Activated CD4-positive, alpha-beta T cell treated with anti-CD3 and anti-CD28 coated beads for 36 hours (primary cell): Measurements from ENCODE around the gene CHST5. TPM values are rescaled to one million over a fixed set of nuclear protein-coding genes. Genes with fewer than 3 reads are reported as not detected.

Experiments used
- ATAC-seq: fragments of 200-7000 bp; cut with Tn5 transposase; one replicate; pipeline ENCODE4 v1.10.0; 2021; ENCODE audit warnings: mild to moderate bottlenecking, moderate library complexity
- CTCF ChIA-PET: fragments of 350-600 bp; sonication (Branson Sonifier 250); formaldehyde crosslinking; loops from one replicate; lab custom pipeline; 2021; ENCODE audit warnings: antibody characterized with exemption; lab: Charles Lee
- POLR2A ChIA-PET: fragments of 350-600 bp; sonication (Branson Sonifier 250); formaldehyde crosslinking; loops from one replicate; lab custom pipeline; 2021; ENCODE audit warnings: antibody characterized with exemption, inconsistent platforms; lab: Charles Lee
- DNase-seq: peaks from one replicate; pipeline ENCODE4 v3.0.0-alpha.2; 2020
- H3K27ac Mint-ChIP-seq: one replicate; pipeline ENCODE4 v1.8.0; 2021; ENCODE audit warnings: mixed read lengths
- H3K27me3 Mint-ChIP-seq: one replicate; pipeline ENCODE4 v1.8.0; 2021; ENCODE audit warnings: mixed read lengths
- H3K36me3 Mint-ChIP-seq: one replicate; pipeline ENCODE4 v1.8.0; 2021; ENCODE audit warnings: low read depth, mixed read lengths
- H3K4me1 Mint-ChIP-seq: one replicate; pipeline ENCODE4 v1.8.0; 2021; ENCODE audit warnings: mixed read lengths
- H3K4me3 Mint-ChIP-seq: one replicate; pipeline ENCODE4 v1.8.0; 2021; ENCODE audit warnings: mild to moderate bottlenecking, moderate library complexity, mixed read lengths
- H3K9me3 Mint-ChIP-seq: one replicate; pipeline ENCODE4 v1.8.0; 2021; ENCODE audit warnings: low read depth, mixed read lengths
- intact Hi-C, 2 experiments: fragments of 100-400 bp; cut with DNase I in 1 of 2; cut with micrococcal nuclease in 1 of 2; formaldehyde crosslinking; loops; one replicate each; pipeline versions ENCODE4 v1.14.2 to v1.15.1; 2022 to 2024; cut with DNase I, micrococcal nuclease
- total RNA-seq, 2 experiments: library from RNA; stranded (reverse); gene quantifications; one replicate each; pipeline ENCODE4 v1.2.3, GENCODE V29; 2021

CHST5 gene
- total RNA-seq: under 1 TPM; 0.40 to 0.41 TPM

DNA sequence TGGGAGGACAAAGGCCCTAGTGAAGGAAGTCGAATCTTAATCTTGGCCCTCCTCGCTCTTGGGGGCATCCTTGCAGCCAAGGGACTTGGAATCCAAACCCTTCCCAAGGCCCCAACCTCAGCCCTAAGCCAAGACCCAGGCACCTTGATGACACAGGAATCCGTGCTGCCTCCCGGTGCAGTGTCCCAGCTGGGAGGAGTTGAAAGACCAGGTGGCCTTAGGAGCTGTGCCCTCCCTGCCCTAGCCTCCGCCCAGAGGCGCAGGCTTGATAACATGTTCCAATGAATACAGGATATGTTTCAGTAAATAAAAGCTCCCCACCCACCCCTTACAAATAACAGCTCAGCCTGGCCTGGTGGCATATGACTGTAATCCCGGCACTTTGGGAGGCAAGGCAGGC, at the start of gene CHST5:
CHST5 (minus strand) TSS at position 208 of the 400 bp plus-strand sequence. CDS start 5,724 bp downstream, outside the sequence.
- CTCF ChIA-PET: interaction anchor here (1.0 kb wide), 1 partner anchor 71 kb away, joined by 3 read pairs; no protein-coding TSS in a partner anchor
- POLR2A ChIA-PET: no interaction called here
- DNase-seq: no peak
- intact Hi-C loops: no loop called here
- ATAC-seq: no peak
- no peaks in the 10 kb centered on the region for H3K9me3 Mint-ChIP-seq
- no peaks in the 10 kb centered on the region for H3K27me3 Mint-ChIP-seq
- no peak within 1 kb of the TSS for H3K4me3 Mint-ChIP-seq
- H3K36me3 Mint-ChIP-seq: no peaks in the 10 kb centered on the region
- no peak within 1 kb of the TSS for H3K27ac Mint-ChIP-seq
- H3K4me1 Mint-ChIP-seq: no peaks in the 10 kb centered on the region

DNA sequence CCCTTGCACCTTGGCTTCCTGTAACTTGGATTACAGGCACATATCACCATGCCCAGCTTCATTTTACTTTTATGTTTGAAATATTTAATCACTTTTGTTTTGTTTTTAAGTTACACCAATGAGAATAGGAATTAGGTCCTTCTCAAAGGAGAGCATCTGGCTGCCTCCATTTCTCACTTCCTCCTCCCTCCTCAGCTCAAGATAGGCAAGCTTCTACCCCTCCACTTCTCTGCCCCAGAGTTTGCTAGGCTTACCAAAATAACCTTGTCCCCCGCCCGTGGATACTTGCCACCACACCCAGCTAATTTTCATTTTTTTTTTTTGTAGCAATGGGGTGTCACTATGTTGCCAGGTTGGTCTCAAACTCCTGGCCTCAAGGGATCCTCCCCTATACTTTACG, 48.2 kb upstream of the CHST5 start:
- Mint-ChIP-seq H3K4me3 (no peak overlapping the region), H3K27ac (no peak overlapping the region), H3K36me3 (peaks cover 5% of the 10 kb centered on the region), H3K27me3 (no peaks in the 10 kb centered on the region), H3K9me3 (no peaks in the 10 kb centered on the region), H3K4me1 (peaks cover 7% of the 10 kb centered on the region)
- ChIA-PET CTCF (interaction anchor here (0.6 kb wide), 1 partner anchor 52 kb away, joined by 3 read pairs; no protein-coding TSS in a partner anchor), POLR2A (interaction anchor here (0.7 kb wide), 1 partner anchor 128 kb away, joined by 4 read pairs; no protein-coding TSS in a partner anchor)
- ATAC-seq (no peak), DNase-seq (no peak)
- intact Hi-C loops: no loop called here

DNA sequence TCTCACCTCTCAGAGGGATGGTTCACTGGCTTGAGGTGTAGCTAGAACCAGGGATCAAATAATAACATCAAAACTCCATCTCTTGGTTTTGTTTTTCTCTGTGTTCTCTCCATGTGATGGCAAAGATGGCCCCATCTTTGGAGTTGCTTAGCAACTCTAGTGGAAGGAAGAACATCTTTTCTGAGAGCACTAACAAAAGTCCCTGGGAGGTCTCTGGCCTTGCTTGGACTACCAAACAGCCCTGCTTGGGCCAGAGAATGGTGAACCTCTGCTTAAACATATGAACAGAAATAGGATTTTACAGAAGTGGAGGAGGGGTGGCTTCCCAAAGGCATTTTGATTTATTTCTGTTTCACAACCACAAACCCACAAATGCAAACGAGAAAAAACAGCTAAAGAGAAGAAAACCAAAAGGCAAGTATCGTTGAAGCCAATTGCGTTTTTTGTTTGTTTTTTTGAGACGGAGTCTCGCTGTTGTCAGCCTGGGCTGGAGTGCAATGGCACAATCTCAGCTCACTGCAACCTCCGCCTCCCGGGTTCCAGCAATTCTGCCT, 43.5 kb upstream of the CHST5 start:
- intact Hi-C loops: no loop called here
- H3K9me3 Mint-ChIP-seq: no peaks in the 10 kb centered on the region
- no peak overlapping the region for H3K4me3 Mint-ChIP-seq
- ATAC-seq (no peak), DNase-seq (no peak)
- H3K27ac Mint-ChIP-seq: peak overlapping the region; percentile 49
- POLR2A ChIA-PET: interaction anchor here (0.6 kb wide), 1 partner anchor 10 kb away, joined by 3 read pairs; no protein-coding TSS in a partner anchor
- no peaks in the 10 kb centered on the region for H3K27me3 Mint-ChIP-seq
- peaks cover 19% of the 10 kb centered on the region for H3K36me3 Mint-ChIP-seq
- CTCF ChIA-PET: interaction anchor here (1.2 kb wide), 2 partner anchors 27 to 380 kb away, joined by 3 read pairs; no protein-coding TSS in a partner anchor
- peaks cover 21% of the 10 kb centered on the region for H3K4me1 Mint-ChIP-seq

DNA sequence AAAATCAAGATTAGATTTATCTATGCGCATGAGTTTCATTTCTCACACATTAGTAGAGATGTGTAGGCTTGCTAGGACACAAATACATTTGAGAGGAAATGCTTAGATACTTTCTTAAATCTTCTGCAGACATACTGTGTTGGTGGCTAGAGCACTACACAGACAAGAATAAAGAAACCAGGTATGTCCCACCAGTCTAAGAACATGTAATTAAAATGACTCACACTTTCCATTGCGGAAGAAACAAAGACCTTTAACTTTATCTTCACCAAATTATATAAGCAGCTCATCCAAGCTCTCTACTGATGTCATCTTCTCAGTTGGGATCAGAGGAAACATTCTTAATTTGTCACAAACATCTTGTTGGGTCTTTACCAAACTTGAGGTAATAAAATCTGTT, 42.8 kb upstream of the CHST5 start:
- ChIA-PET POLR2A (interaction anchor here (0.6 kb wide), 1 partner anchor 11 kb away, joined by 3 read pairs; no protein-coding TSS in a partner anchor), CTCF (interaction anchor here (0.9 to 1.2 kb wide), 3 partner anchors 11 to 379 kb away, joined by 3 read pairs; no protein-coding TSS in a partner anchor)
- Mint-ChIP-seq H3K4me1 (peaks cover 21% of the 10 kb centered on the region), H3K9me3 (no peaks in the 10 kb centered on the region), H3K27me3 (no peaks in the 10 kb centered on the region), H3K36me3 (peaks cover 23% of the 10 kb centered on the region), H3K4me3 (no peak overlapping the region), H3K27ac (peak overlapping the region; percentile 49)
- DNase-seq: no peak
- intact Hi-C loops: no loop called here
- peak; percentile 57 for ATAC-seq

DNA sequence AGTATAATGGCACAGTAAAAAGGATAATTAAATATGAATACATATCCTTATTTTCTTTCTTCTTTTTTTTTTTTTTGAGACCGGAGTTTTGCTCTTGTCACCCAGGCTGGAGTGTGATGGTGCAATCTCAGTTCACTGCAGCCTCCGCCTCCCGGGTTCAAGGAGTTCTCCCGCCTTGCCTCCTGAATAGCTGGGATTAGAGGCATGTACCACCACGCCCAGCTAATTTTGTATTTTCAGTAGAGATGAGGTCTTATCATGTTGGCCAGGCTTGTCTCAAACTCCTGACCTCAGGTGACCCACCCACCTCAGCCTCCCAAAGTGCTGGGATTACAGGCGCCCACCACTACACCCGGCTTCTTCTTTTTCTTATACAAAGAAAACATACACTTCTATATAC, 42.3 kb upstream of the CHST5 start:
- intact Hi-C loops: no loop called here
- ChIA-PET CTCF (interaction anchor here (0.9 to 1.2 kb wide), 2 partner anchors 10 to 28 kb away, joined by 3 read pairs; no protein-coding TSS in a partner anchor), POLR2A (no interaction called here)
- Mint-ChIP-seq H3K4me3 (no peak overlapping the region), H3K36me3 (peaks cover 28% of the 10 kb centered on the region), H3K27ac (no peak overlapping the region), H3K9me3 (no peaks in the 10 kb centered on the region), H3K27me3 (no peaks in the 10 kb centered on the region), H3K4me1 (peaks cover 22% of the 10 kb centered on the region)
- ATAC-seq (no peak), DNase-seq (no peak)

DNA sequence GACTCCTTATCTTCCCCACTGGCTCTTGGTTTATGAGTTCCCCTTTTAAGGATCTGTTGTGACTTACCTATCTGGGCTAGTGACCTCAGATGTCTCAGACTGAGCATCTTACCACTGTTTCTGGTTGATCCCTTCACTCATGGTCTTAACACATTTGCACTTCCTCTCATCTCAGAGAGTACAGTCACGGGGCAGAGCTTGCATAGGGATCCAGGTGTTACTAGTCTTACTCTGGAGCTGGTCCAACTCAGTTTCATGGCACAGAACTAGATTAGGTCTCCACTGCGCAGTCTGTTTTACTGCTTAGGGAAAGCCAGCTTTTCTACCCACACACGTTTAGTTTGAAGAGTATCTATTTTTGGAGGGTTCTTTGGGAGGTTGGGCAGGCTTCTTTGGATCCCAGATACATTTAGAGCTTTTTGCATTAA, 40.5 kb upstream of the CHST5 start:
- peaks cover 26% of the 10 kb centered on the region for H3K4me1 Mint-ChIP-seq
- no peaks in the 10 kb centered on the region for H3K9me3 Mint-ChIP-seq
- DNase-seq (no peak), ATAC-seq (peak; percentile 60)
- peak overlapping the region; percentile 23 for H3K27ac Mint-ChIP-seq
- ChIA-PET CTCF (interaction anchor here (0.6 to 1.7 kb wide), 5 partner anchors 9 to 60 kb away, joined by 3 to 5 read pairs (median 3); no protein-coding TSS in a partner anchor), POLR2A (no interaction called here)
- intact Hi-C loops: no loop called here
- H3K36me3 Mint-ChIP-seq: peaks cover 34% of the 10 kb centered on the region
- H3K4me3 Mint-ChIP-seq: no peak overlapping the region
- H3K27me3 Mint-ChIP-seq: no peaks in the 10 kb centered on the region

DNA sequence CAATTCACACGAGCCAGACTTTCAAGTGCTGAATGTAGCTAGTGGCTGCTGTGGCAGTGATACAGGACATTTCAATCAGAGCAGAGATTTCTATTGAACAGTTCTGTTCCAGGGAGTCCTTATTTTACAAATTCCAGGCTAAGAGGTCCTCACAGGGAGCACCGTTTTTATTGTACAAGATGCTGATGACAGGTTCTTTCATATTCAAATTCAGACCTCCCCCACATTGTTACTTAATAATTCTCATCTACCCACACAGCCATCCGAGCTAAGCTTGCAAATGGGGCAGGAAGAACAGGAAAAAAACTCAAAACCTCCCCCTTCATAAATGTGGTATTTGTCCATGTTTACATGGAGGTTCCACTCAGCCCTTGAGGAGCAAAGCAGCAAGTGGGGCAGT, 40.0 kb upstream of the CHST5 start:
- POLR2A ChIA-PET: no interaction called here
- peak overlapping the region; percentile 27 for H3K27ac Mint-ChIP-seq
- H3K36me3 Mint-ChIP-seq: peaks cover 36% of the 10 kb centered on the region

DNA sequence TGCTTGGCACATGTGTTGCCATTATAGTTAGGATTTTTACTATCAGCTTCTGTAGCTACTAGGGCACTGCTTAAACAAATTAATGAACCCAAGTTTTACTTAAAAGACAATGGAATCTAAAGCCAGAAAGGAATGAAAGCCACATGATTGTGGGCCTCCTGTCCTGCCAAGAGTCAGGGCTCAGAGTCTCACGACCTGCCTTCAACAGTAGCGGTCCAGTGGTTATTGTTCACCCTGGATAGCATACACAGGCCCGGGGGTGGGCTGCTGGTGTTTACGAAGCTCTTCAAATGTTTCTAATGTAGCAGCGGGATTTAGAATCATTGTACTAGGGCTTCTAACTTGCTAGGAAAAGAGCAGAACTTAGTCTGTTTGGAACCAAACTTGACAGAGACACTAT, 38.0 kb upstream of the CHST5 start:
- intact Hi-C loops: no loop called here
- no peaks in the 10 kb centered on the region for H3K9me3 Mint-ChIP-seq
- no peak overlapping the region for H3K27ac Mint-ChIP-seq
- ChIA-PET CTCF (interaction anchor here (0.5 to 1.3 kb wide), 3 partner anchors 13 to 173 kb away, joined by 3 to 5 read pairs (median 4); no protein-coding TSS in a partner anchor), POLR2A (no interaction called here)
- no peak for DNase-seq
- H3K36me3 Mint-ChIP-seq: peaks cover 35% of the 10 kb centered on the region
- H3K4me1 Mint-ChIP-seq: peaks cover 27% of the 10 kb centered on the region
- H3K4me3 Mint-ChIP-seq: no peak overlapping the region
- H3K27me3 Mint-ChIP-seq: no peaks in the 10 kb centered on the region
- ATAC-seq: no peak

More for the DNA sequence above, 40.0 kb upstream of the CHST5 start:
- DNase-seq: no peak
- Mint-ChIP-seq H3K4me3 (no peak overlapping the region), H3K27me3 (no peaks in the 10 kb centered on the region), H3K9me3 (no peaks in the 10 kb centered on the region), H3K4me1 (peaks cover 28% of the 10 kb centered on the region)
- ATAC-seq: no peak
- intact Hi-C loops: no loop called here
- CTCF ChIA-PET: interaction anchor here (0.6 to 1.7 kb wide), 5 partner anchors 9 to 60 kb away, joined by 3 to 5 read pairs (median 3); no protein-coding TSS in a partner anchor

DNA sequence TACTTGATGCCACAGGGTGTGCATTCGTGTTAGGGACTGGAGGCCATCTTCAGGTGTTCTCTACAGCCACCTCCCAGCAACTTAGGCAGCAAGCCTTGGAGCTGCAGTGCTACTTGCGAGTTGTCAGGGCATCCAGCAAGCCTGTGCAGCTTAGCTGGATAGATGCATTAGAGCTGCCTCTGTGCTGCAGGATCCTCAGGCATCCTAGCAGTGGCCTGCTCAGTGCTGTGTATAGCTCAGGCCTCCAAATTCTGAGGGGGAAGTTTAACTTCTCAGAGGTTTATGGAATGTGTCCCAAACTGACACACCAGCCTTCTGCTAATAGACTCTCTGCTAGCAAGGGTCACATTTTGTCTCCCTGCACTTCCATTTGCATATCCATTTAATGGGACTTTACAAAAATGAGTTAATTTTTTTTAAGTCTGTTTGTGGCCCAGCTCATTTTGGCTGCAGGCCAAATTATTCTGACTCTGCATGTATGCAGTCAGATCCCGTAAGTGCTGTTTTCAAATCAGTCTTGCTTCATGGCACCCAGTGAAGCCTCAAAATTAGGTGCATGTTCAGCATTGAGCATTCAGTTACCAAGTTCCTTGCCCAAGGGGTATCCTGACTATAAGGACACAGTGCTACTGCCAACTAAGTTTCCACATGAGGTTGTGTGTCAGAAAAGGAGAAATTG, 37.1 kb upstream of the CHST5 start:
- intact Hi-C loops: no loop called here
- no peak for DNase-seq
- no peak for ATAC-seq
- Mint-ChIP-seq H3K4me3 (no peak overlapping the region), H3K27me3 (no peaks in the 10 kb centered on the region), H3K27ac (no peak overlapping the region), H3K36me3 (peaks cover 34% of the 10 kb centered on the region), H3K4me1 (peaks cover 31% of the 10 kb centered on the region), H3K9me3 (no peaks in the 10 kb centered on the region)
- ChIA-PET CTCF (interaction anchor here (0.6 to 1.3 kb wide), 3 partner anchors 13 to 108 kb away, joined by 3 read pairs; partner anchors contain the start of gene TMEM231), POLR2A (interaction anchor here (0.5 kb wide), 1 partner anchor 85 kb away, joined by 6 read pairs; no protein-coding TSS in a partner anchor)

DNA sequence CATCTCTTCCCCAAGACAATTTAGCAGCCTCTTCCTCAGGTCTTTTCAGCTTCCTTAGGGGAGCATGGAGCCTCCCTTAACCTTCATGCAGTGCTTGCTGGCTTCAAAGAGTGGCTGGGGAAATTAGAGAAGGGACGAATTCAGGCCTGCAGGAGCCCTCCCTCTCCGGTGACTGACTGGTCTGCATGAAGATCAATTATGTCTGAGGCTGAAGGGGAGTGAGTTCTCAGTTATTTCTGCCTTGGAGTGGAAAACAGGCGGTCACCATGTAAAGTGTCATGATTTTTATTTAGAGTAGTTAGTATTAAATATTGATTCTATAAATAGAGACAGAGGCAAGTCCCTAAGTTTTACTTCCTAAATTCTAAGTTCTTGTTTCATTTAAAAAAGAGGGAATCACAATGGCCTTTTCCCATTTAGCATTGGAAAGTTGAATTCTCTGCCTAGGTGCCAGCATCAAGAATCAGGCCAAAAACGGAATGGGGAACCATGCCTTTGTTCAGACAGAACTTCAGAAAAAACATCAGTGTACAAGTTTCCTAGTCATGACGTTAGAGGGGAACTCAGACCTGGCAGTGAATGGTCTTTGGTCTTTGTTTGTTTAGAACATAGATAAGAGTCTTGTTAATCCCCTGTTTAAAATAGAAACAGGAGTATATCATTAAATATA, 34.6 kb upstream of the CHST5 start:
- Mint-ChIP-seq H3K4me1 (peaks cover 41% of the 10 kb centered on the region), H3K36me3 (peaks cover 29% of the 10 kb centered on the region), H3K27me3 (no peaks in the 10 kb centered on the region), H3K27ac (no peak overlapping the region), H3K4me3 (no peak overlapping the region), H3K9me3 (no peaks in the 10 kb centered on the region)
- ChIA-PET POLR2A (interaction anchor here (0.8 kb wide), 1 partner anchor 14 kb away, joined by 3 read pairs; the partner anchor contains the start of gene TMEM231), CTCF (interaction anchor here (0.6 to 1.0 kb wide), 2 partner anchors 35 to 103 kb away, joined by 3 read pairs; no protein-coding TSS in a partner anchor)
- DNase-seq (no peak), ATAC-seq (no peak)
- intact Hi-C loops: no loop called here

DNA sequence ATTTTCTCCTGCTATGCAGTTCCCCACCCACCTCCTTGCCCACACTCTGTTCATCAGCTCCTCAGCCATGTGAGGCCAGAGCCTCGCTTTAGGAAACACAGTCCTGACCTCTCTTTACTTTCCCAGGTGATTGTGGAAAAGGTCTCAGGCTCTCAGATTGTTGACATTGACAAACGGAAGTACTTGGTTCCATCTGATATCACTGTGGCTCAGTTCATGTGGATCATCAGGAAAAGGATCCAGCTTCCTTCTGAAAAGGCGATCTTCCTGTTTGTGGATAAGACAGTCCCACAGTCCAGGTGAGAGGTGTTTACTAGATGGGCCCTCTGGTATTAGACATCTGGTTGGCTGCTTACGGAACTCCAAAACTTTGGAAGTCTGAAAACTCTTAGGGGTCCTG, 32.0 kb upstream of the CHST5 start:
- ATAC-seq: no peak
- H3K36me3 Mint-ChIP-seq: peaks cover 17% of the 10 kb centered on the region
- peak overlapping the region; percentile 82 for H3K4me3 Mint-ChIP-seq
- ChIA-PET CTCF (interaction anchor here (1.1 to 1.6 kb wide), 3 partner anchors 8 to 51 kb away, joined by 3 to 5 read pairs (median 3); no protein-coding TSS in a partner anchor), POLR2A (no interaction called here)
- H3K4me1 Mint-ChIP-seq: peaks cover 47% of the 10 kb centered on the region
- DNase-seq: no peak
- peaks cover 5% of the 10 kb centered on the region for H3K27me3 Mint-ChIP-seq
- intact Hi-C loops: loop anchor here (2.0 to 5.0 kb wide), 5 partner anchors 51 to 1271 kb away; partner anchors contain the start of genes ADAT1 (in 1 of the 2), PSMD7 (in 1 of the 2) and ZFP1 (in 1 of the 2)
- H3K27ac Mint-ChIP-seq: no peak overlapping the region
- no peaks in the 10 kb centered on the region for H3K9me3 Mint-ChIP-seq
